Activated T-helper 1 cell treated with anti-CD3 and anti-CD28 coated beads, Interleukin-2, amount 50 U/mL, for 16 hours (primary cell): Measurements from ENCODE around the gene BCL2L13.

Experiments used
- DNase-seq, 2 donors: peaks; one replicate each; pipeline ENCODE4 v3.0.0-alpha.2; 2020; ENCODE audit warnings: low read depth in 1 of 2, low spot score in 1 of 2

BCL2L13 gene

DNA sequence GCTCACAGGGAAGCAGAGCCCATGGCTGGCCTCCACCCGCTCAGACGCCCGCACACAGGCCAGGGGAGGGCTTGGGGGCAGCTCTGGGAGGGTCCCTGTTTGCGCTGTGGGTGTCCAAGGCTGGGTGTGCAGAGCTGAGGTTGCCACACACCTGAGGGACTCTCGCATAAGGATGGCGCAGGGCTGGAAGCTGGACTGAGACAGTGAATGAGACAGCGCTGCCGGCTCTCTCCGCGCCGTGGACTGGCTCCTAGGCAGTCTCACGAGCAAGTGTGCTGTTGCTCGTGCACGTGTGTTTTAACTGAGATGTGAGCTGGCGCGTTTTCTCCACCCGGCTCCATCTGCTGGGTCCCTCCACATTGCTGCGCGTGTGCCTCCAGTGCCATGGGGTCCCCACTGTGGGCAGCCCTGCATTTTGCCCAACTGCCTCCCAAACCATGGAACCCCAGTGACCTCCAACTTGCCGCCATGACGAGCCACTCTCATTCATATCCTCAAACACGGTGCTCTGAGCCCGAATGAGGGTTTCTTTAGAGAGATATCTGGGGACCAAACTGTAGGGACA, 139.9 kb downstream of the BCL2L13 start:
- DNase-seq: no peak

GRCh38 chr22:17779286-17780115, 140.9 kb downstream of the BCL2L13 start:
- no peak for DNase-seq

GRCh38 chr22:17780116-17780740, 141.7 kb downstream of the BCL2L13 start:
- no peak for DNase-seq
